Activated T-cell treated with anti-CD3 and anti-CD28 coated beads for 24 hours (primary cell): ENCODE results near the gene ZNRD2.

Source experiments
- DNase-seq: peaks from one replicate; pipeline ENCODE4 v3.0.0-alpha.2; 2020; ENCODE audit warnings: low read depth

Gene ZNRD2

GRCh38 chr11:65610404-65610803, 40.1 kb downstream of the ZNRD2 start:
- no peak for DNase-seq

GRCh38 chr11:65611028-65611757, 40.9 kb downstream of the ZNRD2 start:
- no peak for DNase-seq

GRCh38 chr11:65611758-65612603, 41.7 kb downstream of the ZNRD2 start:
- no peak for DNase-seq

GRCh38 chr11:65612691-65613090, 42.4 kb downstream of the ZNRD2 start:
- DNase-seq = no peak

GRCh38 chr11:65613091-65613928, 43.0 kb downstream of the ZNRD2 start:
- DNase-seq = no peak

- peak; percentile 100 for DNase-seq
These were observed 45.1 kb downstream of the ZNRD2 start, which contains the start of gene PCNX3 for GRCh38 chr11:65615229-65615949. PCNX3 (plus strand) TSS chr11:65615776; CDS start chr11:65616312, 536 bp downstream.

GRCh38 chr11:65615950-65616574, 45.8 kb downstream of the ZNRD2 start:
- DNase-seq = no peak

GRCh38 chr11:65616575-65617001, 46.3 kb downstream of the ZNRD2 start:
- DNase-seq = no peak

GRCh38 chr11:65617136-65617850, 47.0 kb downstream of the ZNRD2 start:
- DNase-seq = no peak

GRCh38 chr11:65617990-65618751, 47.9 kb downstream of the ZNRD2 start:
- DNase-seq = no peak

GRCh38 chr11:65618763-65619162, 48.5 kb downstream of the ZNRD2 start:
- no peak for DNase-seq

- no peak for DNase-seq
These were observed 49.1 kb downstream of the ZNRD2 start for GRCh38 chr11:65619281-65619928.

- no peak for DNase-seq
These were observed 50.4 kb downstream of the ZNRD2 start for GRCh38 chr11:65620666-65621065.

- no peak for DNase-seq
These were observed 51.2 kb downstream of the ZNRD2 start for GRCh38 chr11:65621460-65621859.
